Forelimb muscle (tissue), 1 donor: ENCODE measurements around the gene BMPR1A. TPM values are rescaled to one million over a fixed set of nuclear protein-coding genes. Genes with fewer than 3 reads are reported as not detected.
A peak's percentile ranks its signal among the peaks of the same experiment; 100 is the strongest.
"Not testable (repeated sequence)": the region's sequence is repeated elsewhere in the genome, so short reads cannot be mapped to it uniquely, and the experiment has no call there.

Source experiments
- DNase-seq: peaks from one replicate; pipeline ENCODE4 v3.0.0-alpha.2; 2013; ENCODE audit warnings: low read depth
- polyA plus RNA-seq: library from polyadenylated mRNA; unstranded; fragments of 120-200 nt; gene quantifications from one replicate; pipeline ENCODE4 v1.2.1, GENCODE V29; 2013; ENCODE audit not compliant: insufficient read length

Gene BMPR1A
- polyA plus RNA-seq, 1 donor, result 46.0 TPM

DNA sequence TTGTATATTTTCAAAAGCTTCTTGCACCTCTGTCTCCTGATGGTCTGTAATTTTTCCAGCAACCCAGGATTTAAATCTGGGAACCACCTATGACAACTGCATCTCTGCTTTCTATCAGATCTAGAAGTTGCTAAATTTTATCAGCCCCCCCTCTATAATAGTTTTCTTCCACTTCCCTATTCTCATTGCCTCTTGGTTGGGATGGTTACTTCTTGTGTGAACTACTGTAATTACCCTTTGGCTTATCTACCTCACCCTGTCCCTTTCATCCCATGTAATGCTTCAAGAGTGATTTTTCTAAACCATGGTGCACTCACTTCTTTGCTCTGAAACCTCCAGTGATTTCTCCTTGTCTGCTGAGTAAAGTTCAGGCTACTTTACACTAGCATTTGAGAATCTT is 92.3 kb downstream of the BMPR1A start:
- DNase-seq, result no peak

DNA sequence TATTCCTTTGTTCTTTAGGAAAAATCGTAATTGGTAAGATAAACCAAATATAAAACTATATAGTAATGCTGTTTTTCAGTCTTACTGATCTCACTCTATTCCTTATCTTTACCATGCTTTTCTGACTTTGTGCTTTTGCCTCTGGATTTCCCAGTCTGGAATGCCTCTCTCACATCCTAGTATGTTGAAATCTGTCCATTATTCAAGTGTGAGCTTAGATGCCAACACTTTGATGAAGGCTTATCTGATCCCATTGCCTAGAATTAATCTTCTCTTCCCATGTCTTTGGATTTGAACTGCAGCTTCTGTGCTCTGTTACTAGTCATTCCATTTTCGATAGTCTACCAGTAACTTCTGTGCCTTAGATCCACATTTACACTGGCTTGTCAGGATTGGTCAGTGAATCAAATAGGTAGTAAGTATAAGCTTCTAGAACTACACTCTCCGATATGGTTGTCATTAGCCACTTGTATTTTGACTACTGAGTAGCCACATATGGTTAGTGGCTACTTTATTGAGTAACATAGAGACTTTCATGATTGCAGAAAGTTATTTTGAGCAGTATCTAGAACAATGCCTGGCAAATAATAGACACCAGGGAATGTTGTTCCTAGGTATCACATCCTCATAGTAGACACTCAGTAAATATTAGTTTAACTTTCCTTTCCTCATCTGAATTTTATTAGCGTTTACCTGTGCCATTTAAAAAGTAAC is 92.9 kb downstream of the BMPR1A start:
- no peak for DNase-seq

- no peak for DNase-seq
Measured at GRCh38 chr10:86850481-86850880, 94.1 kb downstream of the BMPR1A start.

DNA sequence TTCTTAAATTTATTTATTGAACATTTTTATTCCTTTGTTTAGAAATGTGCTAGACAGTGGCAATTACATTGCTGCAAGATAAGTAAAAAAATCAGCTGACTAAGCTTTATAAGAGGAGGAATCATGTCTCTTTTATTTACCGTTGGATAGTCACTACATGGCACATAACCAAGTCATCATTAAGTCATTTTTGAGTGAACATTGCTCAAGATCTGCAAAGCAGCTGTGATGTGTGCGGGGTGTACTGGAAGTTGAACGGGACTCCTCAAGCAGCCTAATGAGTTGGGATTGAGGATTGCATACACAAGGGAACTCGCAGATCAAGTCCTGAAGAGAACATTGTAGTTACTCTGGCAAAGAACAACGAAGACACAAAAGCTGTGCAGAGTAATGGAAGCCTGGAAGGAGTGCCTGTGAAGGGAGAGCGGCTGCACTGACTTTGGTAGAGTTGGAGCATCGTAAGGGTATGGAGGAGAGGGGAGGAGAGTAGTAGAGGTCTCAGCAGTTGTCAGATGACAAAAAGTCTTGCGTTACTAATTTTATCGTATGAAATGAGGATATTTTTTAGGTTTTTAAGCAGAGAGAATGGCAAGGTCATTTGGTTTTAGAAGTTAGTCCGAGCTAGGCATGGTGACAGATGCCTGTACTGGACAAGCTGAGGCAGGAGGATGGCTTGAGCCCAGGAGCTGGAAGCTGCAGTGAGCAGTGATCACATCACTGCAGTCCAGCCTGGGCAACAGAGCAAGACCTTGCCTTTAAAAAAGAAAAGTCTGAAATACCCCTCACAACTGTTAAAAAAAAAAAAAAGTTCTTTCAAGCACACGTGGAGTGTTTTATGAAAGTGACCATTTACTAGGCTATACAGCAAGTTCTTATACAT is 95.1 kb downstream of the BMPR1A start:
- peak; percentile 46 for DNase-seq

- DNase-seq, result not testable (repeated sequence)
Measured at GRCh38 chr10:86853582-86853981, 97.2 kb downstream of the BMPR1A start.

GRCh38 chr10:86855513-86855912 is 99.1 kb downstream of the BMPR1A start:
- DNase-seq, result no peak

- DNase-seq, result no peak
Measured at GRCh38 chr10:86856156-86856555, 99.7 kb downstream of the BMPR1A start.

GRCh38 chr10:86857128-86857721 is 100.8 kb downstream of the BMPR1A start:
- DNase-seq, result no peak

GRCh38 chr10:86858011-86858410 is 101.6 kb downstream of the BMPR1A start:
- no peak for DNase-seq

DNA sequence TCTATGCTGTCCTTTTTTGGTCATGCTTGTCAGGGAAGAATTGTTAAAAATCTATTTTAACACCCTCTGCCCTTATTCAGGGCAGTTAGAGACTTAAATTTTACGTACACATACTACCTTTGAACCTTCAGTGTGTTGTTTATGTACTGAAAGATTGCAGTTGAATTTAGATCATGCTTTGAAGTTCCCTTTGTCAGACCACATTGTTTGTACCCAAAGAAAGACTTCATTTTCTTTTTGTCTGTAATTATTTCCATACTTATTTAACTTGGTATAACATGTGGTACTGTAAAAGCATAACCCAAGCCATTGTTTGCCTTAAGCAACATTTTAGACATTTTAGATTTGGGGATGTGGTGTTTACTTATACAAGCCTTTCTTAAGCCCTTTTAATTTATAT is 104.9 kb downstream of the BMPR1A start:
- DNase-seq, result no peak

GRCh38 chr10:86862373-86862772 is 106.0 kb downstream of the BMPR1A start:
- no peak for DNase-seq

DNA sequence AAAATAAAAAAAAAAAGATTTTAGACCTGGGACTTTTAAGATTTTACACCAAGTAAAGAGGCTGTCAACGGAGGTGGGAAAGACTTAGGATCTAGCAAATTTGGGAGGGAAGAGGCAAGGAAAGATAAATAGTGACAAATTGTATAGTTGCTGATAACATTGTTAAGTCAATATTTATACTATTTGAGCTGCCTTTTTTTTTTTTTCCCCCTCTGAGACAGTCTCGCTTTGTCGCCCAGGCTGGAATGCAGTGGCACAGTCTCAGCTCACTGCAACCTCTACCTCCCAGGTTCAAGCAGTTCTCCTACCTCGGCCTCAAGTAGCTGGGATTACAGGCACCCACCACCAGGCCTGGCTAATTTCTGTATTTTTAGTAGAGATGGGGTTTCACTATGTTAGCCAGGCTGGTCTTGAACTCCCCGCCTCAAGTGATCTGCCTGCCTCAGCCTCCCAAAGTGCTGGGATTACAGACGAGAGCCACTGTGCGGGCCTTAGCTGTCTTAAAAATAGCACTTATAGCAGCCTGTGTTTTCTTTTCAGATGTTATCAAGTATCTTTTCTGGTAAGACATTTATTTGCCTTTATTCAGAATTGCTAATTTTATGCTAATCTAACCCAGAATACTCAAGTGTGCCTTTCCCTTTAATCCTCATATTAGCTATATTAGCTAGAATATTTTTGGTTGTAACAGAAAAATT is 106.5 kb downstream of the BMPR1A start:
- no peak for DNase-seq

DNA sequence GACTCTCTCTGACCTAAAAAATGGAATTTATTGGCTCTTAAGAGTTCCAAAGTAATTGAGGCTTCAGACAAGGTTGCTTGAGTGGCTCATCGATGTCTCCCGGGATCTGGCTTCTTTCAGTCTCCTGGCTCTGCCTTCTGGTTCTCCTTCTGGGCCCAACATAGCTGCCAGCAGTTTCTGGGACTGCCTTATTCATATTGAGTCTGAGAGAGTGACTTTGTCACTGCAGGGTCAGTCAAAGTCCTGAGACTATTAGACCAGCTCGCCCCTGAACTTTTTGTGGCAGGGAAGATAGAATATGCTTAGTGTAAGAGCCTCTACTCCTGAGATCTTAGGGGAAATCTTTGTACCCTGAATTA is 107.0 kb downstream of the BMPR1A start:
- no peak for DNase-seq

GRCh38 chr10:86865011-86865811 is 108.8 kb downstream of the BMPR1A start:
- DNase-seq, result not testable (repeated sequence)

DNA sequence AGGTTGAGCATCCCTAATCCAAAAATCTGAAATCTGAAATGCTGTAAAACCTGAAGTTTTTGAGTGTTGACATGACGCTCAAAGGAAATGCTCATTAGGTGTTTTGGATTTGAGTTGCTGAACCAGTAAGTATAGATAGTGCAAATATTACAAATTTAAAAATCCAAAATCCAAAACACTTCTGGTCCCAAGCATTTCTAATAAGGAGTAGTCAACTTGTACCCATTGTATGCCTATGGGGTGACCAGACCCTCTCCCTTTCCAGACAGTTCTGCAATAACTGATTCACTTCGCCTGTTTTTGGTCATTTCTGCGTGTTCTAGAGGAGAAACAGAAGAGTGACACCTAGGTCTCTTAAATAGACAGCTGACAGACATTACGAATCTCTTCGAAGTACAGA is 110.7 kb downstream of the BMPR1A start:
- no peak for DNase-seq

GRCh38 chr10:86868353-86868752 is 111.9 kb downstream of the BMPR1A start:
- peak; percentile 62 for DNase-seq

GRCh38 chr10:86870679-86871078 is 114.3 kb downstream of the BMPR1A start:
- DNase-seq, result no peak

DNA sequence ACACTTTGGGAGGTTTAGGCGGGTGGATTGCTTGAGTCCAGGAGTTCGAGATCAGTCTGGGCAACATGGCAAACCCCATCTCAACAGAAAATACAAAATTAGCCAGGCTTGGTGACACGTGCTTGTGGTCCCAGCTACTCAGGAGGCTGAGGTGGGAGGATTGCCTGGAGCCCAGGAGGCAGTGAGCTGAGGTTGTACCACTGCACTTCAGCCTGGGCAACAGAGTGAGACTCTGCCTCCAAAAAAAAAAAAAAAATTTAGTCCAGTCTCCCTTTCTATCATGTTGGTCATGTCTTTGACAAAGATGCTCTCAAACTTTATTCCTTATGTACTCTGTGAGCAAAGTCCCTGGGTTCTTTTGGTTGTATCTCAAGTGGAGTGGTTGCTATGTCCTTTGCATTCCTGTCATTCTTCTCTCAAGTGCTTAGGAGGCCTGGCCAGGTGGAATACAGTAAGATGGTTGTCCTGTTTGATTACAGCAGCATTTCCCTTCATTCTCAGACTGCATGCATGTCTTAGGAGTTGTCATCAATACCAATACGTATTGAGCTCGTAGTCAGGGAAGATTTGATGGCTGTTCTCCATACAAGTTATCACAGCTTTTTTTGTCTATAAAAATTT is 115.3 kb downstream of the BMPR1A start:
- DNase-seq, result no peak

- no peak for DNase-seq
Measured at GRCh38 chr10:86872757-86873156, 116.3 kb downstream of the BMPR1A start.

GRCh38 chr10:86876748-86877147 is 120.3 kb downstream of the BMPR1A start:
- DNase-seq, result no peak
